ENCODE measurements around the gene PGBD1. TPM values are rescaled to one million over a fixed set of nuclear protein-coding genes. Genes with fewer than 3 reads are reported as not detected.
"Not testable (repeated sequence)": the region's sequence is repeated elsewhere in the genome, so short reads cannot be mapped to it uniquely, and the experiment has no call there.

The PGBD1 gene
- total RNA-seq, 1 donor from 2014 or later: 3.0 TPM

DNA sequence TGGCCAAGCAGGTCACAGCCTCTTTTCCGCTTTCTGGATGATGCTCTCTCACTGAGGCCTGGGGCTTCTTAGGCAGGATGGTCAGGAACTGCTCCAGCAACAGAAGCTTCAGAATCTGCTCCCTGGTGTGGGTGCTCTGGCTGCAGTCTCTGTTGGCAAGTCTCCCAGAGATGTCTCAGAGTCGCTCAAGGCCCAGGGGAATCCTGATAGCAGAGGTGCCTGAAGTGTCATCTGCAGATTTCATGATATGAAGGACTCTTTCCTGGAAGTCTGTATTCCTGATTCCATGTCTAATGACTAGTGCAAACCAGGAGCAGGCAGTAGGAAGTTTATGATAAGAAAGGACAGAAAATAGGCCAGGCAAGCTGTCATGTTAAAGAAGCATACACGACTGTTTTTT lies 34.3 kb downstream of the PGBD1 start:
- Histone ChIP-seq H3K4me1 (no peaks in the 10 kb centered on the region), H3K36me3 (peaks cover 7 to 12% of the 10 kb centered on the region in 2 donors), H3K27ac (no peak overlapping the region), H3K9me3 (peaks cover 7 to 17% of the 10 kb centered on the region in 2 donors), H3K4me3 (no peak overlapping the region), H3K27me3 (no peaks in the 10 kb centered on the region)
- no peak for DNase-seq (ENCODE audit: low spot score in 2 of 2)
- TF ChIP-seq, protein P1, sequence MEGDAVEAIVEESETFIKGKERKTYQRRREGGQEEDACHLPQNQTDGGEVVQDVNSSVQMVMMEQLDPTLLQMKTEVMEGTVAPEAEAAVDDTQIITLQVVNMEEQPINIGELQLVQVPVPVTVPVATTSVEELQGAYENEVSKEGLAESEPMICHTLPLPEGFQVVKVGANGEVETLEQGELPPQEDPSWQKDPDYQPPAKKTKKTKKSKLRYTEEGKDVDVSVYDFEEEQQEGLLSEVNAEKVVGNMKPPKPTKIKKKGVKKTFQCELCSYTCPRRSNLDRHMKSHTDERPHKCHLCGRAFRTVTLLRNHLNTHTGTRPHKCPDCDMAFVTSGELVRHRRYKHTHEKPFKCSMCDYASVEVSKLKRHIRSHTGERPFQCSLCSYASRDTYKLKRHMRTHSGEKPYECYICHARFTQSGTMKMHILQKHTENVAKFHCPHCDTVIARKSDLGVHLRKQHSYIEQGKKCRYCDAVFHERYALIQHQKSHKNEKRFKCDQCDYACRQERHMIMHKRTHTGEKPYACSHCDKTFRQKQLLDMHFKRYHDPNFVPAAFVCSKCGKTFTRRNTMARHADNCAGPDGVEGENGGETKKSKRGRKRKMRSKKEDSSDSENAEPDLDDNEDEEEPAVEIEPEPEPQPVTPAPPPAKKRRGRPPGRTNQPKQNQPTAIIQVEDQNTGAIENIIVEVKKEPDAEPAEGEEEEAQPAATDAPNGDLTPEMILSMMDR (IDR thresholded peaks at IDR 0.05): no peak
- intact Hi-C loops (cut with DNase I): no loop called here

DNA sequence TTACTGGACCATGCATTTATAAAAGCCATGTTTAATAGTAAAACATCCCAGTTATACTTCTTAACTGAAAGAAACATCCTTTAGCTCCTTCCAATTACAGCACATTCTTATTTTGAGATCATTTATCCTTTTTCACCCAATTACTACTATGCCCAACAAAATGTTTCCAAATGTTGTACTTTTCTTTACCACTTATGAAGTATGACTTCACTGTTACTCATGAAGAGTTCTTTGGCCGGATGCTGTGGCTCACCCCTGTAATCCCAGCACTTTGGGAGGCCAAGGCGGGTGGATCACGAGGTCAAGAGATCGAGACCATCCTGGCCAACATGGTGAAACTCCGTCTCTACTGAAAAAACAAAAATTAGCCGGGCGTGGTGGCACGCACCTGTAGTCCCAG lies 36.5 kb downstream of the PGBD1 start:
- H3K4me3 ChIP-seq; DNase-seq (ENCODE audit: low spot score in 2 of 2); H3K27me3 ChIP-seq; intact Hi-C loops (cut with DNase I); H3K4me1 ChIP-seq; H3K27ac ChIP-seq: not testable (repeated sequence)
- peaks cover 7 to 13% of the 10 kb centered on the region in 2 donors for H3K9me3 ChIP-seq
- H3K36me3 ChIP-seq: peaks cover 0 to 13% of the 10 kb centered on the region in 2 donors

DNA sequence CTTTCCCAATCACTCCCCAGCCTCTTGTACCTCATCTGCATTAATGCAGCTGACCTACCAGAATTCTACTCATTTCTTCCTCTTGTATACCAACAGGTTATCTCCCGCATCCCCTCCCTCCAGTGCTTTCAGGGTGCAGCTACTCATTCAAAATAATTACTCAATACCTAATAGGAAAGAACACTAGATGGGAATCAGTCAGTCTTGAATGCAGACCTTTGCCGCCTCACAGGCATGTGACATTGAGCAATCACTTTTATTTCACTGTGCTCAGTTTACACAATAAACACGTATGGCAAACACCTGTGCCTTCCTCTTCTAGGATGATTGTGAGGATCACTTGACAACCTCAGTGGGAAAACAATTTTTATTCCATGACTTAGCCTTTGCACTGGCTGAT lies 41.3 kb downstream of the PGBD1 start:
- TF ChIP-seq, protein P1 (IDR thresholded peaks at IDR 0.05): no peak
- Histone ChIP-seq H3K4me1 (no peaks in the 10 kb centered on the region), H3K27ac (no peak overlapping the region), H3K9me3 (peaks cover 27 to 49% of the 10 kb centered on the region in 2 donors), H3K4me3 (no peak overlapping the region), H3K27me3 (no peaks in the 10 kb centered on the region), H3K36me3 (peaks cover 20 to 44% of the 10 kb centered on the region in 2 donors)
- intact Hi-C loops (cut with DNase I): no loop called here
- no peak for DNase-seq (ENCODE audit: low spot score in 2 of 2)

DNA sequence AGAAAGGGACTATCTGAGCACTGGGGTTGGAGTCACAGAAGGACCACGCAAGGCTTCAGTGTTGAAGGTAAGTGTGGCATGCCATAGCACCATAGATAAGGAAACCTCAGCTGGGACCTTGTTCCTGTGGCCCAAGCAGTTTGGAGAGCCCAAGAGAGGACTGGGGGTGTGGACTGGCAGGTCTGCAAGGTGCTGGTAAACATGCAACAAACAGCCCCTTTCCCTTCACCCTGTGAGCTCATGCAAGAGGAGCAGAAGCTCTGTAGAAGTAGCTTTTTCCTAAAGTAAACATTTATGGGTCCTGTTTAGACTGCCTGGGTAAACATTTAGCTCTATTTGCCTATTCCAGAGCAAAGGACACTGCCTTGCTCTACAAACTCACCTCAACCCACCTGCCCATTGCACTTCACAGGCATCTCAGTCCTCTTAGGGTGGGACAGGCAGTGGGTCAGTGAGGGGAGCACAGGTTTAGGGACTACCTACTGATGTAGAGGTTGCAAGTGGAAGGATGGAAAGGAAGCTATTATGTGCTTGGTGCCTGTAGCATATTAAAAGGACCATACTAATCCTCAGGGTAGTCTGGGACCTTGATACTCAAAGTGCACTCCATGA lies 42.5 kb downstream of the PGBD1 start:
- peaks cover 22 to 50% of the 10 kb centered on the region in 2 donors for H3K36me3 ChIP-seq
- H3K27ac ChIP-seq: no peak overlapping the region
- TF ChIP-seq, protein P1 (IDR thresholded peaks at IDR 0.05): no peak
- H3K9me3 ChIP-seq: peaks cover 27 to 50% of the 10 kb centered on the region in 2 donors
- no peaks in the 10 kb centered on the region for H3K27me3 ChIP-seq
- intact Hi-C loops (cut with DNase I): no loop called here
- no peak overlapping the region for H3K4me3 ChIP-seq
- DNase-seq (ENCODE audit: low spot score in 2 of 2): no peak
- H3K4me1 ChIP-seq: no peaks in the 10 kb centered on the region

DNA sequence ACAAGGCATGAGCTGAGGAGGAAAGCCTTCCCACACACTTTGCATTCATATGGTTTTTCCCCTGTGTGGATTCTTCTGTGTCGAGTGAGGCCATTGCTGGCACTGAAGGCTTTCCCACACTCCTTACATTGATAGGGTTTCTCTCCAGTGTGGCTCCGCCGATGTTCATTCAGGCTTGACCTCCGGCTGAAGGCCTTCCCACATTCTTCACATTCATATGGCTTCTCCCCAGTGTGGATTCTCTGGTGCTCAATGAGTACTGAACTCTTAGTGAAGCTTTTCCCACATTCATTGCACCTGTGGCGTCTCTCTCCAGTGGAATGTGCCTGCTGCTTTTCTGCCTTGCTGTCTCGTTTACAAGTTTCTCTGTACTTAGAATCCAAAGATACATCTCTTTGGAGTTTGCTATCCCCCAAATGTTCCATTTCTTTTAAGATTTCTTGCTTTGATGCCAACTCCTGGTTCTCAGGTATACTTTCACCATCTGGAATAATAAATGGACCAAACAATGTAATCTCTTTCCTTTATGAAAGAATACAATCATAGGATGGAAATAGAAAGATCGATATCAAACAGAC lies 45.1 kb downstream of the PGBD1 start:
- peaks cover 19 to 52% of the 10 kb centered on the region in 2 donors for H3K9me3 ChIP-seq
- TF ChIP-seq, protein P1 (IDR thresholded peaks at IDR 0.05): no peak
- intact Hi-C loops (cut with DNase I): no loop called here
- DNase-seq (ENCODE audit: low spot score in 2 of 2): no peak
- no peak overlapping the region for H3K27ac ChIP-seq
- H3K4me3 ChIP-seq: no peak overlapping the region
- H3K4me1 ChIP-seq: no peaks in the 10 kb centered on the region
- peaks cover 27 to 50% of the 10 kb centered on the region in 2 donors for H3K36me3 ChIP-seq
- no peaks in the 10 kb centered on the region for H3K27me3 ChIP-seq

DNA sequence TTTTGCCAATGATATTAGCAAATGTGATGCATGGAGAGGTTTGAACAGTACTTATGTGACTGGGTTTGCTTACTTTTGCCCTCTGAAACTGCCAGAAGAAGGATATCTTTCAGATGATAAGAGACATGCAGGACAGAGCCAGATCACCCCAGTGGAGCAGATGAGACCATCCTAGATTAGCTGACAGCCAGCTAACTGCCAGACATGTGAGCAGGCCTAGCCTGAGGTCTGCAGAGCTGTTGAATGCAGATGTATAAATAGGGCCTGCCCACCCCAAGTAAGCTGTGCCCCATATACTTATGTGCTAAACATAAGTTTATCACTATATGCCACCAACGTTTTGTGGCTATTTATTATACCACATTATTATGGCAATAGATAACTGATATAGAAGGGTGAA lies 48.7 kb downstream of the PGBD1 start:
- H3K4me3 ChIP-seq: no peak overlapping the region
- H3K9me3 ChIP-seq: peaks cover 15 to 42% of the 10 kb centered on the region in 2 donors
- H3K27me3 ChIP-seq: no peaks in the 10 kb centered on the region
- DNase-seq (ENCODE audit: low spot score in 2 of 2): no peak
- H3K27ac ChIP-seq: no peak overlapping the region
- H3K36me3 ChIP-seq: peaks cover 27 to 36% of the 10 kb centered on the region in 2 donors
- TF ChIP-seq, protein P1 (IDR thresholded peaks at IDR 0.05): no peak
- intact Hi-C loops (cut with DNase I): loop anchor here (5.0 to 10.0 kb wide), 3 partner anchors 48 to 1735 kb away; partner anchors contain the start of genes PGBD1, POLR1H and PPP1R11
- H3K4me1 ChIP-seq: no peaks in the 10 kb centered on the region

Measured in ascending aorta (tissue), 2 donors.